ENCODE results near the gene KRTAP8-1. TPM values are rescaled to one million over a fixed set of nuclear protein-coding genes. Genes with fewer than 3 reads are reported as not detected.

The KRTAP8-1 gene
- total and polyA plus RNA-seq, 10 donors = not detected

- no peak for DNase-seq
- no peaks in the 10 kb centered on the region for H3K4me1 ChIP-seq
- no peaks in the 10 kb centered on the region for H3K9me3 ChIP-seq
- no peaks in the 10 kb centered on the region for H3K36me3 ChIP-seq
- H3K27me3 ChIP-seq (replicated peaks in 1 of 7) = no peaks in the 10 kb centered on the region
- no peak for TF ChIP-seq POLR2A (IDR thresholded peaks at IDR 0.05)
- TF ChIP-seq POLR2AphosphoS5 (IDR thresholded peaks at IDR 0.05) = no peak
- no peak for TF ChIP-seq CTCF (IDR thresholded peaks at IDR 0.05 in 8 of 11, conservative IDR thresholded peaks at IDR 0.05 in 3 of 11)
- intact Hi-C loops (cut with DNase I; ENCODE audit: low total_unique reads) = loop anchor here (10.0 kb wide), 1 partner anchor 246 kb away; no protein-coding TSS in a partner anchor
- H3K4me3 ChIP-seq = no peak overlapping the region
- no peak overlapping the region for H3K27ac ChIP-seq
- 89 to 94% (median 92%) methylated on average over 6 of the region's 6 CpGs for WGBS, 5 donors
Measured at GRCh38 chr21:30838536-30838935, 25.5 kb upstream of the KRTAP8-1 start.

DNA sequence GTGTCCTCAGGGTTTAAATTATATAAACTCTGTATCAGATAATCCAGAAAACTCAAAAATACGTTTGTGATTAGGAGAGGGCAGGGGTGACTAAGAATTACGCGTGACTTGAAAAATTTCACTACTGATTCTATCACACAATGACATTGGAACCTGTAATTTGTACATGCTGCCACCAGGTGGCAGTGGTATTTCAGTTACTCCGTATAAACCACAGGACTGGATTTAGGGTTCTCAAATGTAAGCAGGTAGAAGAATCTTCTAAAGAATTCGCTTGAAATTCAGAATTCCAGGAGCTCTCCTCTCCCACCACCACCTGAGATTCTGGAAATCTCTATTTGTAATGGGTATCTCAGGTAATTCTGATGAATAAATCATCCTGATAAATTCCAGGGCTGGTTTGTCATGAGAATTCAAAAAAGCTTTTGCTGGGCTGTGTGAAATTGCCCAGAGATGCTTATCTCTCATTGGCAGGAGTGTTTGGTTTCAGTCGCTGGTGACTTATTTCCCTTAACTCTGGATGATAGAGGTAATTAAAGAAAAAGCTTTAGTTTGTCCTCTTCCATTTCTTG is 18.2 kb upstream of the KRTAP8-1 start:
- intact Hi-C loops (cut with DNase I; ENCODE audit: low total_unique reads) = loop anchor here (10.0 kb wide), 1 partner anchor 254 kb away; no protein-coding TSS in a partner anchor
- no peaks in the 10 kb centered on the region for H3K36me3 ChIP-seq
- WGBS, 5 donors = 43 to 47% (median 45%) methylated on average over 6 of the region's 6 CpGs
- H3K27me3 ChIP-seq (replicated peaks in 1 of 7) = no peaks in the 10 kb centered on the region
- TF ChIP-seq CTCF (IDR thresholded peaks at IDR 0.05 in 8 of 11, conservative IDR thresholded peaks at IDR 0.05 in 3 of 11) = peak in 9 of 11 experiments; percentile 18 to 55 (median 41)
- no peak for TF ChIP-seq POLR2A (IDR thresholded peaks at IDR 0.05)
- no peak overlapping the region for H3K27ac ChIP-seq
- no peak for DNase-seq
- no peak overlapping the region for H3K4me3 ChIP-seq
- no peaks in the 10 kb centered on the region for H3K4me1 ChIP-seq
- H3K9me3 ChIP-seq = peaks cover 0 to 18% (median 12%) of the 10 kb centered on the region in 8 donors

- H3K27ac ChIP-seq = no peak within 1 kb of the TSS
- no peaks in the 10 kb centered on the region for H3K36me3 ChIP-seq
- H3K27me3 ChIP-seq (replicated peaks in 1 of 7) = no peaks in the 10 kb centered on the region
- H3K4me1 ChIP-seq = no peaks in the 10 kb centered on the region
- H3K9me3 ChIP-seq = peaks cover 0 to 18% (median 12%) of the 10 kb centered on the region in 8 donors
- 72 to 88% (median 80%) methylated on average over 4 of the region's 4 CpGs for WGBS, 5 donors
- intact Hi-C loops (cut with DNase I; ENCODE audit: low total_unique reads) = loop anchor here (10.0 kb wide), 1 partner anchor 255 kb away; no protein-coding TSS in a partner anchor
- no peak within 1 kb of the TSS for H3K4me3 ChIP-seq
- no peak for DNase-seq
- TF ChIP-seq POLR2AphosphoS5 (IDR thresholded peaks at IDR 0.05) (no peak), POLR2A (IDR thresholded peaks at IDR 0.05) (no peak), CTCF (IDR thresholded peaks at IDR 0.05 in 8 of 11, conservative IDR thresholded peaks at IDR 0.05 in 3 of 11) (no peak)
Measured at GRCh38 chr21:30829659-30830058, 16.6 kb upstream of the KRTAP8-1 start, which contains the start of gene KRTAP7-1. KRTAP7-1 (minus strand) TSS chr21:30829759; CDS start chr21:30829698, 61 bp downstream.

DNA sequence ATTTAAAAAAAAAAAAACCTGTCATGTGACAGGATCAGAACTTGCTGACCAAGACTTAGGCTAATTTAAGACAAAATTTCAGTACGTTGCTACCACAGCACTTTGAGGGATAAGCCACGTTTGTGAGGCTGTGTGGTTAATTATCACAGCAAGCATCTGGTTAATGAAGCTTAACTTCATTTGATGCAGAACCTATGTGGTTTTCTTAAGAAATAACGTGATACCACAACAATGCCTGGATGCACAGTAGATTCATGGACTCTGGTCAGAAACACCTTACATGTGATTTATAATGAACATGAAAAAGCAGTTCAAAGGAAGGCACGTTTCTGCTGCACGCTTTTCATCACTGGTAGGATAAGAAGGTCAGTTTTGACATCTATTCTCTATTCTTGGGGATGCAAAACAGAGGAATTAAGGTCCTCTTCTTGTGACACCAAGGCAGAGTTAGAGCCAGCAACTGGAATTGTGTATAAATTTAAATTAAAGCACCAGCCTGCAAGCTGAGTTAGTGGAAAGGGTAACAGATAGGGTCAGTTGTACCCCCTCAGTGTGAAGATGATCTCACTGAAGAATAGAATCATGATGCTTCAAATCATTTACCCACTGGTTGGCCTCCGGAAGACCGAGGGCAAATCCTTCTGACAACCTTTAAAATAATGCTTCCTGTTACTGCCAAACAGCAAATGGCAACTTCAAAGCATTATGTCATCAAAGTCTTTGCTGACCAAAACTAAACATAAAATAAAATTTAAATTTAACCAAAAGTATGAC is 6.0 kb upstream of the KRTAP8-1 start:
- Histone ChIP-seq H3K4me3 (no peak overlapping the region), H3K9me3 (peaks cover 0 to 4% (median 0%) of the 10 kb centered on the region in 8 donors), H3K4me1 (no peaks in the 10 kb centered on the region), H3K27ac (no peak overlapping the region), H3K27me3 (replicated peaks in 1 of 7) (no peaks in the 10 kb centered on the region), H3K36me3 (no peaks in the 10 kb centered on the region)
- TF ChIP-seq POLR2A (IDR thresholded peaks at IDR 0.05) (no peak), POLR2AphosphoS5 (IDR thresholded peaks at IDR 0.05) (no peak), CTCF (IDR thresholded peaks at IDR 0.05 in 8 of 11, conservative IDR thresholded peaks at IDR 0.05 in 3 of 11) (no peak)
- DNase-seq = no peak
- intact Hi-C loops (cut with DNase I; ENCODE audit: low total_unique reads) = no loop called here
- WGBS, 5 donors = 22 to 25% (median 23%) methylated on average over 7 of the region's 7 CpGs
